Upper lobe of right lung (tissue), 1 donor: ENCODE data around the gene WFDC1. TPM values are rescaled to one million over a fixed set of nuclear protein-coding genes. Genes with fewer than 3 reads are reported as not detected.
A peak's percentile ranks its signal among the peaks of the same experiment; 100 is the strongest.

Source experiments
- ATAC-seq: fragments of 200-7000 bp; cut with Tn5 transposase; one replicate; pipeline ENCODE4 v1.9.1; 2020; ENCODE audit warnings: mild to moderate bottlenecking, moderate library complexity
- DNase-seq: peaks from one replicate; pipeline ENCODE4 v3.0.0-alpha.2; 2020
- H3K27ac ChIP-seq: fragments of 200-600 bp; one replicate; pipeline ENCODE4 v1.8.0; 2022
- H3K27me3 ChIP-seq: fragments of 200-600 bp; one replicate; pipeline ENCODE4 v1.8.0; 2022; ENCODE audit warnings: mild to moderate bottlenecking
- H3K36me3 ChIP-seq: fragments of 200-600 bp; one replicate; pipeline ENCODE4 v1.8.0; 2022
- H3K4me1 ChIP-seq: fragments of 200-600 bp; one replicate; pipeline ENCODE4 v1.8.0; 2022
- H3K4me3 ChIP-seq: fragments of 200-600 bp; one replicate; pipeline ENCODE4 v1.8.0; 2022; ENCODE audit warnings: mild to moderate bottlenecking
- H3K9me3 ChIP-seq: fragments of 200-600 bp; one replicate; pipeline ENCODE4 v1.8.0; 2022
- CTCF ChIP-seq: fragments of 200-600 bp; IDR thresholded peaks from one replicate; pipeline ENCODE4 v1.8.0; 2022; ENCODE audit warnings: antibody characterized with exemption
- intact Hi-C: fragments of 100-400 bp; cut with DNase I; formaldehyde crosslinking; loops from one replicate; pipeline ENCODE4 v1.11.0; 2022
- total RNA-seq: library from RNA; stranded (reverse); fragmentation: NEBNext Ultra II Directional; extraction: Animal tissue kit (Norgen Biotek cat#: 25700); gene quantifications from one replicate; pipeline ENCODE4 v1.2.1, GENCODE V29; 2021
- donor health status: DM: no; HTN: yes; CAD: no; lungs with severe emphysema.

WFDC1 gene
- total RNA-seq, 1 donor from 2014 or later: 26.0 TPM

- Histone ChIP-seq H3K4me3 (no peak overlapping the region), H3K27ac (no peak overlapping the region), H3K36me3 (no peaks in the 10 kb centered on the region), H3K27me3 (no peaks in the 10 kb centered on the region), H3K9me3 (no peaks in the 10 kb centered on the region), H3K4me1 (peaks cover 11% of the 10 kb centered on the region)
- peak; percentile 66 for ATAC-seq
- intact Hi-C loops: no loop called here
- peak; percentile 79 for DNase-seq
- no peak for TF ChIP-seq CTCF
These were observed 84.5 kb downstream of the WFDC1 start for GRCh38 chr16:84379008-84379708.

Other genes with a start within 250 kb of the WFDC1 start
- gene MBTPS1, start 177.9 kb upstream of the WFDC1 start, total RNA-seq: 97.5 TPM
- gene HSDL1, start 149.7 kb upstream of the WFDC1 start, total RNA-seq: 31.0 TPM
- gene DNAAF1, start 149.6 kb upstream of the WFDC1 start, total RNA-seq: 0.49 TPM
- gene TAF1C, start 107.8 kb upstream of the WFDC1 start, total RNA-seq: 80.2 TPM
- gene ADAD2, start 103.7 kb upstream of the WFDC1 start, total RNA-seq: 0.52 TPM
- gene KCNG4, start 54.9 kb upstream of the WFDC1 start, total RNA-seq: not detected
- gene ATP2C2, start 73.7 kb downstream of the WFDC1 start, total RNA-seq: 48.9 TPM
- 10.8 TPM for gene MEAK7, start 209.8 kb downstream of the WFDC1 start, total RNA-seq